MCF 10A (cell line): ENCODE data around the gene ADISSP. TPM values are rescaled to one million over a fixed set of nuclear protein-coding genes. Genes with fewer than 3 reads are reported as not detected.

Experiments
- BruUV-seq: library from RNA; stranded (reverse); fragments of 400-500 nt; replicated peaks from 2 replicates; lab custom pipeline; 2021; lab: Mats Ljungman, UMichigan
- CTCF ChIA-PET: fragments of 300-600 bp; sonication (Branson Sonifier 250); formaldehyde crosslinking; extraction: SDS; loops from one replicate; lab custom pipeline; 2021; ENCODE audit warnings: antibody characterized with exemption, inconsistent platforms; lab: Yijun Ruan, JAX
- POLR2A ChIA-PET: fragments of 300-600, 350-650 bp; sonication (Branson Sonifier 250); formaldehyde crosslinking; extraction: SDS; loops from one replicate; lab custom pipeline; 2020; ENCODE audit warnings: antibody characterized with exemption, inconsistent platforms; lab: Yijun Ruan, JAX
- DNase-seq: peaks from one replicate; pipeline ENCODE4 v3.0.0-alpha.2; 2018; ENCODE audit not compliant: unreplicated experiment
- H3K27ac Mint-ChIP-seq: one replicate; pipeline ENCODE4 v1.8.0; 2022; ENCODE audit warnings: mild to moderate bottlenecking, low read depth, mixed read lengths; ENCODE audit not compliant: unreplicated experiment
- H3K27me3 Mint-ChIP-seq: one replicate; pipeline ENCODE4 v1.8.0; 2022; ENCODE audit warnings: mixed read lengths; ENCODE audit not compliant: insufficient read depth, unreplicated experiment
- H3K36me3 Mint-ChIP-seq: one replicate; pipeline ENCODE4 v1.8.0; 2022; ENCODE audit warnings: mild to moderate bottlenecking, moderate library complexity, mixed read lengths; ENCODE audit not compliant: insufficient read depth, unreplicated experiment
- H3K4me1 Mint-ChIP-seq: one replicate; pipeline ENCODE4 v1.8.0; 2022; ENCODE audit warnings: mixed read lengths; ENCODE audit not compliant: insufficient read depth, unreplicated experiment
- H3K4me3 Mint-ChIP-seq: one replicate; pipeline ENCODE4 v1.8.0; 2022; ENCODE audit warnings: mild to moderate bottlenecking, moderate library complexity, mixed read lengths; ENCODE audit not compliant: unreplicated experiment
- H3K9me3 Mint-ChIP-seq: one replicate; pipeline ENCODE4 v1.8.0; 2022; ENCODE audit warnings: mixed read lengths; ENCODE audit not compliant: unreplicated experiment
- intact Hi-C: fragments of 100-400 bp; cut with micrococcal nuclease; formaldehyde crosslinking; loops from 2 replicates; pipeline ENCODE4 v1.14.1; 2022
- total RNA-seq: library from RNA; stranded (reverse); gene quantifications from 2 replicates; pipeline ENCODE4 v1.2.3, GENCODE V29; 2022
- TF ChIP-seq, protein P1 (sequence below): fragments of 200-600 bp; IDR thresholded peaks from one replicate; pipeline ENCODE4 v1.8.0; 2022; ENCODE audit warnings: antibody characterized with exemption, mild to moderate bottlenecking; ENCODE audit not compliant: unreplicated experiment

ADISSP gene
- total RNA-seq, 1 experiment from 2014 or later: 58.8 TPM

DNA sequence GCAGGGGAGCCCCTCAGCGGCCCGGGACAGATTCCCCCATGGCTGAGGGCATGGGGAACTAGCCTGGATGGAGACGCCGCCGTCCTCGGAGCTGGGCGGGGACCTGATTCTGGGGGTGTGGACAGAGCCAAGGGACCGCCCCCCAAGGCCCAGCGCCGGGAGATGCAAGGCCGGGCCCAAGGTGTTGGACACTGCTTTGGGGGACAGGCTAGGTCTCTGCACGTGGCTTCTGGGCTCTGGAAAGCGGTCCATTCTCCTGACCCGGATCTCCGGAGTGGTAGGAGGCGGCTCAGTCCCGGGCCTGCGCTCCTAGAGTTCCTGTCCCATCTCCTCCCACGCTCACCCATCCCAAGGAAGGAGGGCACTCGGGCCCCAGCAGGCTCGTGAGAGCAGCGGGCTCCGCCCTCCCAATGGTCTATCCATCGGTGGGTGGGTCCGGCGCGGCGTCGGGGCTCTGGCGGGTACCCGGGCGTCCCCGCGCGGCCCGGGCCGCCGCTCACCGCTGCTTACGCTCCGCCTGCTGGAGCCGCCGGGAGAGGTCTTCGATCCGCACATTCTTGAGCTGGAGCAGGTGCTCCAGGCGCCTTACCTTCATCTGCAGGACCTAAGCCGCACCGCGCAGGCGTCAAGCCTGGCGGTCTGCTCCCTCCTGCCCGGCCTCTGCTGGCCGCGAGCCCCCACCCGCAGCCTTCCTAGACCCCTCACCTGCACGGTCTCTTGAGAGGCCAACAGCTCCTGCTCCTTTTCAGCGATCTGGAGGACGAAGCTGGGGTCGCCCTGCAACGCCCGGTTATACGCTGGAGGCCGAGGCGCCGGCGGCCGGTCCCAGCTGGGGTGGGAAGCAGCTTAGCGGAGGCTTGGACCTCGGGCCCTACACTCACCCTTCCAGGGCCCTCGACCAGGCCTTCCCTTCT, 10.4 kb upstream of the ADISSP start:
- CTCF ChIA-PET: interaction anchor here (0.6 to 2.1 kb wide), 8 partner anchors 9 to 42 kb away, joined by 3 to 11 read pairs (median 4); partner anchors contain the start of gene AP5S1
- Mint-ChIP-seq H3K9me3 (no peaks in the 10 kb centered on the region), H3K27me3 (no peaks in the 10 kb centered on the region), H3K36me3 (no peaks in the 10 kb centered on the region), H3K4me1 (peaks cover 15% of the 10 kb centered on the region), H3K4me3 (no peak overlapping the region), H3K27ac (no peak overlapping the region)
- intact Hi-C loops: no loop called here
- DNase-seq: no peak
- TF ChIP-seq, protein P1, sequence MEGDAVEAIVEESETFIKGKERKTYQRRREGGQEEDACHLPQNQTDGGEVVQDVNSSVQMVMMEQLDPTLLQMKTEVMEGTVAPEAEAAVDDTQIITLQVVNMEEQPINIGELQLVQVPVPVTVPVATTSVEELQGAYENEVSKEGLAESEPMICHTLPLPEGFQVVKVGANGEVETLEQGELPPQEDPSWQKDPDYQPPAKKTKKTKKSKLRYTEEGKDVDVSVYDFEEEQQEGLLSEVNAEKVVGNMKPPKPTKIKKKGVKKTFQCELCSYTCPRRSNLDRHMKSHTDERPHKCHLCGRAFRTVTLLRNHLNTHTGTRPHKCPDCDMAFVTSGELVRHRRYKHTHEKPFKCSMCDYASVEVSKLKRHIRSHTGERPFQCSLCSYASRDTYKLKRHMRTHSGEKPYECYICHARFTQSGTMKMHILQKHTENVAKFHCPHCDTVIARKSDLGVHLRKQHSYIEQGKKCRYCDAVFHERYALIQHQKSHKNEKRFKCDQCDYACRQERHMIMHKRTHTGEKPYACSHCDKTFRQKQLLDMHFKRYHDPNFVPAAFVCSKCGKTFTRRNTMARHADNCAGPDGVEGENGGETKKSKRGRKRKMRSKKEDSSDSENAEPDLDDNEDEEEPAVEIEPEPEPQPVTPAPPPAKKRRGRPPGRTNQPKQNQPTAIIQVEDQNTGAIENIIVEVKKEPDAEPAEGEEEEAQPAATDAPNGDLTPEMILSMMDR: no peak
- POLR2A ChIA-PET: interaction anchor here (1.9 to 2.2 kb wide), 3 partner anchors 10 to 43 kb away, joined by 9 to 17 read pairs (median 15); partner anchors contain the start of genes ADISSP and AP5S1
- BruUV-seq: no TSS peak

DNA sequence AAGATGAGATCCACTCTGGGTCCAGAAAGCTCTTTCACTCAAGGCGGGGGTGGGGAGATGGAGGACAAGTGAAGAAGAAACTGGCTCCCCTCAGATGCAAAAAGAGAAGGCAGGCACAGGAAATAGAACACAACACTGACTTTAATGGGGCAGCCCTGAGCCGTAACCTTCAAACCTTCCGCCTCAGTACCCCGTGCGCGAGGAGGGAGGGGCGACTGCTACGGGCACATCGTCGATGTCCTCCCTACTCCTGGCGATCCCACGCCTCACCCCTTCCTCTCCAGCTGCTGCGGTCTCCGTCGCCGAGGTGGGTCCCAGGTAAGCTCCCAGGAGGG, 9.8 kb upstream of the ADISSP start:
- no peak for DNase-seq
- no peak overlapping the region for H3K27ac Mint-ChIP-seq
- POLR2A ChIA-PET: interaction anchor here (2.0 kb wide), 1 partner anchor 9 kb away, joined by 9 read pairs; the partner anchor contains the start of gene ADISSP
- no peaks in the 10 kb centered on the region for H3K27me3 Mint-ChIP-seq
- peaks cover 15% of the 10 kb centered on the region for H3K4me1 Mint-ChIP-seq
- TF ChIP-seq, protein P1: no peak
- H3K9me3 Mint-ChIP-seq: no peaks in the 10 kb centered on the region
- CTCF ChIA-PET: interaction anchor here (0.6 kb wide), 1 partner anchor 110 kb away, joined by 3 read pairs; no protein-coding TSS in a partner anchor
- no TSS peak for BruUV-seq
- no peak overlapping the region for H3K4me3 Mint-ChIP-seq
- no peaks in the 10 kb centered on the region for H3K36me3 Mint-ChIP-seq
- intact Hi-C loops: no loop called here

DNA sequence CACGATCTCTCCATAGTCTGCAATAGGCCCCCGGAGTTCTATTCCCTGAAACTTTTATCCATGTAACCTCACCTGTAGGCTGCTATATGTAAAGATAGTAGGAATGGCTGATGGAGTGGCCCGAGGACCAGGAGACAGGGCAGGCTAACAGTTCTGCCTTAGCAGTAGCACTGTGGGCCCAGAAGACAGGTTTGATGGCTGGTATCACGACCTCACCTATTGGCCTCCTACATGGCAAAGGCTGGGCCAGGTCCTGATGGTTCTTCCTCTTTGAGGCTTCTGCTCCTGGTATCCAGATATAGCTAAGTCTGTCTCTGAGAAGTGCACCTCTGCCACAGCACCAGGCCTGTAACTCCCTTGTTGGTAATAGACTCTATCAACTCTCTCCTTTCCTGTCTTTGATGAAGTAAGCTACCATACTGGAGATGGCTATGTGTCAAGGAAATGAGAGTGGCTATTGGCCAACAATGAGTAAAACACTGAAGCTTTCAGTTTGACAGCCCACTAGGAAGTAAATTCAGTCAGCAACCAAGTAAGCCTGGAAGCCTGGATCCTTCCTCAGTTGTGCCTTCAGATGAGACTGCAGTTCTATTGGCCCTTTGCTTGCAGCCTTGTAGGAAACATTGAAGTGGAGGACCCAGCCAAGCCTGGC, 8.0 kb upstream of the ADISSP start:
- H3K4me3 Mint-ChIP-seq: no peak overlapping the region
- ChIA-PET CTCF (interaction anchor here (0.5 to 1.4 kb wide), 5 partner anchors 12 to 562 kb away, joined by 3 to 4 read pairs (median 3); partner anchors contain the start of gene AP5S1), POLR2A (interaction anchor here (1.3 kb wide), 1 partner anchor 12 kb away, joined by 3 read pairs; no protein-coding TSS in a partner anchor)
- peaks cover 4% of the 10 kb centered on the region for H3K4me1 Mint-ChIP-seq
- H3K27ac Mint-ChIP-seq: no peak overlapping the region
- BruUV-seq: no TSS peak
- no peak for DNase-seq
- intact Hi-C loops: no loop called here
- no peaks in the 10 kb centered on the region for H3K36me3 Mint-ChIP-seq
- TF ChIP-seq, protein P1: no peak
- no peaks in the 10 kb centered on the region for H3K27me3 Mint-ChIP-seq
- no peaks in the 10 kb centered on the region for H3K9me3 Mint-ChIP-seq
